Neutrophil (primary cell): ENCODE data around the gene CAVIN4.

Source experiments
- H3K27ac ChIP-seq: fragments of 200-600 bp; sonication (generic); 2 replicates; pipeline ENCODE4 v1.5.1; 2016; ENCODE audit warnings: mild to moderate bottlenecking, moderate library complexity
- H3K27me3 ChIP-seq: fragments of 200-600 bp; sonication (generic); 2 replicates; pipeline ENCODE4 v1.6.0; 2016; ENCODE audit warnings: mild to moderate bottlenecking
- H3K36me3 ChIP-seq: fragments of 200-600 bp; sonication (generic); 2 replicates; pipeline ENCODE4 v1.5.1; 2017
- H3K4me1 ChIP-seq, 2 experiments: fragments of 200-600 bp in 1 of 2; sonication (generic) in 1 of 2; 1 replicate in 1 of 2; 2 replicates in 1 of 2; pipeline versions ENCODE4 v1.5.1 to v1.6.1; 2013 to 2016; ENCODE audit warnings: low read depth in 1 of 2, low read length in 1 of 2, mild to moderate bottlenecking in 1 of 2, moderate library complexity in 1 of 2; ENCODE audit not compliant: control insufficient read depth in 1 of 2, insufficient read depth in 1 of 2
- H3K4me3 ChIP-seq, 2 experiments: fragments of 200-600 bp in 1 of 2; sonication (generic) in 1 of 2; 1 replicate in 1 of 2; 2 replicates in 1 of 2; pipeline ENCODE4 v1.5.1; 2013 to 2016; ENCODE audit warnings: low read depth in 1 of 2, low read length in 1 of 2, mild to moderate bottlenecking in 1 of 2, moderate library complexity in 1 of 2
- H3K9me3 ChIP-seq: fragments of 200-600 bp; sonication (generic); 2 replicates; pipeline ENCODE4 v1.5.1; 2016
- CTCF ChIP-seq: fragments of 200-600 bp; sonication (generic); IDR thresholded peaks from 2 replicates; pipeline ENCODE4 v1.5.1; 2016; ENCODE audit warnings: antibody characterized with exemption

CAVIN4 gene

GRCh38 chr9:100589582-100589981 lies 11.7 kb downstream of the CAVIN4 start:
- no peak for TF ChIP-seq CTCF
- H3K9me3 ChIP-seq = no peaks in the 10 kb centered on the region
- no peak overlapping the region for H3K27ac ChIP-seq
- no peaks in the 10 kb centered on the region for H3K4me1 ChIP-seq
- H3K4me3 ChIP-seq = no peak overlapping the region
- H3K36me3 ChIP-seq = no peaks in the 10 kb centered on the region
- H3K27me3 ChIP-seq = no peaks in the 10 kb centered on the region

- Histone ChIP-seq H3K4me1 (no peaks in the 10 kb centered on the region), H3K9me3 (no peaks in the 10 kb centered on the region), H3K27me3 (no peaks in the 10 kb centered on the region), H3K36me3 (no peaks in the 10 kb centered on the region), H3K4me3 (no peak overlapping the region), H3K27ac (no peak overlapping the region)
- TF ChIP-seq CTCF = no peak
Measured at GRCh38 chr9:100590481-100590880, 12.6 kb downstream of the CAVIN4 start.

- Histone ChIP-seq H3K27me3 (peaks cover 5% of the 10 kb centered on the region), H3K36me3 (no peaks in the 10 kb centered on the region), H3K27ac (no peak overlapping the region), H3K4me1 (no peaks in the 10 kb centered on the region), H3K4me3 (no peak overlapping the region), H3K9me3 (no peaks in the 10 kb centered on the region)
- no peak for TF ChIP-seq CTCF
Measured at GRCh38 chr9:100591139-100591538, 13.3 kb downstream of the CAVIN4 start.

GRCh38 chr9:100591639-100592412 lies 13.9 kb downstream of the CAVIN4 start:
- TF ChIP-seq CTCF = no peak
- no peaks in the 10 kb centered on the region for H3K4me1 ChIP-seq
- H3K36me3 ChIP-seq = no peaks in the 10 kb centered on the region
- peaks cover 12% of the 10 kb centered on the region for H3K27me3 ChIP-seq
- H3K9me3 ChIP-seq = no peaks in the 10 kb centered on the region
- no peak overlapping the region for H3K4me3 ChIP-seq
- H3K27ac ChIP-seq = no peak overlapping the region

- peak; percentile 13 for TF ChIP-seq CTCF
- no peaks in the 10 kb centered on the region for H3K36me3 ChIP-seq
- H3K4me1 ChIP-seq = peaks cover 8% of the 10 kb centered on the region in 2 experiments
- no peak overlapping the region for H3K27ac ChIP-seq
- peaks cover 38% of the 10 kb centered on the region for H3K27me3 ChIP-seq
- no peak overlapping the region for H3K4me3 ChIP-seq
- H3K9me3 ChIP-seq = no peaks in the 10 kb centered on the region
Measured at GRCh38 chr9:100595391-100596199, 17.7 kb downstream of the CAVIN4 start.
